Liver (tissue), 9 donors: ENCODE data around the gene CAMK1D. TPM values are rescaled to one million over a fixed set of nuclear protein-coding genes. Genes with fewer than 3 reads are reported as not detected.

ENCODE experiments used
- DNase-seq: peaks from one replicate; pipeline ENCODE4 v3.0.0-alpha.2; 2017; ENCODE audit warnings: low spot score
- H3K27ac ChIP-seq, 2 donors: one replicate each; pipeline ENCODE4 v1.7.0; 2013; ENCODE audit warnings: inconsistent platforms in 2 of 2, low read length in 2 of 2, control low read depth in 1 of 2, low read depth in 1 of 2, mild to moderate bottlenecking in 1 of 2
- H3K27me3 ChIP-seq, 4 donors: one replicate each; pipeline versions ENCODE4 v1.6.1 to v1.7.0; 2013; ENCODE audit warnings: low read length in 3 of 4, inconsistent platforms in 1 of 4, mild to moderate bottlenecking in 1 of 4, moderate library complexity in 1 of 4; ENCODE audit not compliant: control insufficient read depth in 4 of 4, insufficient read depth in 4 of 4
- H3K36me3 ChIP-seq, 4 donors: one replicate each; pipeline versions ENCODE4 v1.6.1 to v1.7.0; 2013; ENCODE audit warnings: low read length in 3 of 4, mild to moderate bottlenecking in 3 of 4, low read depth in 1 of 4, moderate library complexity in 1 of 4; ENCODE audit not compliant: control insufficient read depth in 4 of 4, insufficient read depth in 3 of 4
- H3K4me1 ChIP-seq, 4 donors: one replicate each; pipeline versions ENCODE4 v1.6.1 to v1.7.0; 2013; ENCODE audit warnings: low read length in 3 of 4, mild to moderate bottlenecking in 3 of 4, moderate library complexity in 1 of 4; ENCODE audit not compliant: control insufficient read depth in 4 of 4, insufficient read depth in 4 of 4
- H3K4me3 ChIP-seq, 3 donors: one replicate each; pipeline versions ENCODE4 v1.6.1 to v1.7.0; 2013; ENCODE audit warnings: low read length in 3 of 3, control low read depth in 1 of 3, low read depth in 1 of 3, mild to moderate bottlenecking in 1 of 3
- H3K9ac ChIP-seq, 2 donors: one replicate each; pipeline ENCODE4 v1.7.0; 2013; ENCODE audit warnings: low read length in 2 of 2, mild to moderate bottlenecking in 2 of 2, moderate library complexity in 2 of 2, control low read depth in 1 of 2, low read depth in 1 of 2
- H3K9me3 ChIP-seq, 4 donors: one replicate each; pipeline versions ENCODE4 v1.6.1 to v1.7.0; 2013; ENCODE audit warnings: low read length in 3 of 4; ENCODE audit not compliant: control insufficient read depth in 4 of 4
- ATF3 ChIP-seq: IDR thresholded peaks from 2 replicates; pipeline ENCODE4 v1.6.1; 2016; ENCODE audit warnings: antibody characterized with exemption
- CTCF ChIP-seq: fragments of 150-350 bp; IDR thresholded peaks from 2 replicates; pipeline ENCODE4 v1.5.1; 2017; ENCODE audit warnings: improper control_type of control experiment, low read depth, low read length; ENCODE audit not compliant: missing input control
- EGR1 ChIP-seq, 2 donors: IDR thresholded peaks; 2 replicates each; pipeline ENCODE4 v1.6.1; 2016 to 2018; ENCODE audit warnings: antibody characterized with exemption in 2 of 2, low read depth in 2 of 2
- FOXA1 ChIP-seq: IDR thresholded peaks from 2 replicates; pipeline ENCODE4 v1.6.1; 2016; ENCODE audit warnings: antibody characterized with exemption
- FOXA2 ChIP-seq: IDR thresholded peaks from 2 replicates; pipeline ENCODE4 v1.6.1; 2016; ENCODE audit warnings: antibody characterized with exemption
- GABPA ChIP-seq, 2 donors: IDR thresholded peaks in 1 of 2; conservative IDR thresholded peaks in 1 of 2; 2 replicates each; pipeline ENCODE4 v1.6.1; 2016; ENCODE audit warnings: antibody characterized with exemption in 2 of 2, mild to moderate bottlenecking in 1 of 2, moderate library complexity in 1 of 2
- HNF4A ChIP-seq, 2 donors: conservative IDR thresholded peaks; 2 replicates each; pipeline ENCODE4 v1.6.1; 2016; ENCODE audit warnings: antibody characterized with exemption in 2 of 2, mild to moderate bottlenecking in 2 of 2
- HNF4G ChIP-seq: IDR thresholded peaks from 2 replicates; pipeline ENCODE4 v1.6.1; 2016; ENCODE audit warnings: antibody characterized with exemption
- JUND ChIP-seq, 2 donors: IDR thresholded peaks; 2 replicates each; pipeline ENCODE4 v1.6.1; 2016; ENCODE audit warnings: antibody characterized with exemption in 2 of 2
- MAX ChIP-seq: IDR thresholded peaks from 2 replicates; pipeline ENCODE4 v1.6.1; 2016; ENCODE audit warnings: antibody characterized with exemption
- NR2F2 ChIP-seq: IDR thresholded peaks from 2 replicates; pipeline ENCODE4 v1.6.1; 2016; ENCODE audit warnings: antibody characterized with exemption
- RAD21 ChIP-seq, 2 donors: IDR thresholded peaks; 2 replicates each; pipeline ENCODE4 v1.6.1; 2016; ENCODE audit warnings: antibody characterized with exemption in 2 of 2, mild to moderate bottlenecking in 2 of 2
- RXRA ChIP-seq, 2 donors: IDR thresholded peaks; 2 replicates each; pipeline ENCODE4 v1.6.1; 2017 to 2018; ENCODE audit warnings: antibody characterized with exemption in 2 of 2, mild to moderate bottlenecking in 1 of 2
- SP1 ChIP-seq: IDR thresholded peaks from 2 replicates; pipeline ENCODE4 v1.6.1; 2018; ENCODE audit warnings: antibody characterized with exemption, mild to moderate bottlenecking
- TAF1 ChIP-seq: conservative IDR thresholded peaks from 2 replicates; pipeline ENCODE4 v1.6.1; 2016; ENCODE audit warnings: antibody characterized with exemption, mild to moderate bottlenecking
- YY1 ChIP-seq: IDR thresholded peaks from 2 replicates; pipeline ENCODE4 v1.6.1; 2016; ENCODE audit warnings: antibody characterized with exemption, mild to moderate bottlenecking
- WGBS: extraction: QIAGEN DNeasy Blood & Tissue Kit; methylation state at CpG from one replicate; pipeline ENCODE4 v1.1.7; 2013; 5-methylcytosine and 5-hydroxymethylcytosine counted together
- polyA plus RNA-seq, 2 donors: library from polyadenylated mRNA; stranded (reverse) in 1 of 2; unstranded in 1 of 2; fragments of 200-250 nt in 1 of 2; fragments of >200 nt in 1 of 2; fragmentation: Nextera tagmentation in 1 of 2; extraction: Ambion mirVana in 1 of 2; gene quantifications; one replicate each; pipeline versions ENCODE4 v1.2.1 to v1.2.3, GENCODE V29; 2013 to 2015
- total RNA-seq, 2 donors: library from RNA; depleted of rRNA; stranded (reverse); fragments of >200 nt; gene quantifications; one replicate each; pipeline ENCODE4 v1.2.3, GENCODE V29; 2014
- TF ChIP-seq, protein P1 (sequence below): IDR thresholded peaks from 2 replicates; pipeline ENCODE4 v1.6.1; 2016; ENCODE audit warnings: antibody characterized with exemption
- donor health status: healthy.
- donor health status: healthy.
- donor health status: healthy.
- donor health status: healthy.
- donor health status: healthy.

Gene CAMK1D
- total and polyA plus RNA-seq, 4 donors, result 2.7 to 10.1 (median 4.2) TPM

DNA sequence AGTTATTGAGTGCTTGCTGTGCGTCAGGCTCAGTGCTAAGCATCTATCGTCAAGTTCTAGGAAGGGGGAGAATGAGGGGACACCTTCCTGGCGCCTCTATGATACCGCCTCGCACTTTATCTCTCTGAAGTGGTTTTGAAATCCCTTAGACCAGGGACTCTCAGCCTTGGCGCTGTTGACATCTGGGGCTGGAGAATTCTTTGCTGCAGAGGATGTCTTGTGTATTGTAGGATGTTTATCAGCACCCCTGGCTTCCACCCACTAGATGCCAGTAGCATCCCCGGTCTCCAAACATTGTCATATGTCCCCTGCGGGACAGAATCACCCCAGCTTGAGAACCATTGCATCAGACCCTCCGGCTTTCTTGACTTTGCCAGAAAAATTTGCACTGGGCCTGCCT lies 366.7 kb downstream of the CAMK1D start:
- H3K27ac ChIP-seq, result no peak overlapping the region
- no peak overlapping the region for H3K4me3 ChIP-seq
- TF ChIP-seq FOXA1 (no peak), TAF1 (no peak), GABPA (IDR thresholded peaks at IDR 0.05 in 1 of 2, conservative IDR thresholded peaks at IDR 0.05 in 1 of 2) (no peak), JUND (IDR thresholded peaks at IDR 0.05) (no peak), FOXA2 (no peak), CTCF (no peak), ATF3 (no peak), MAX (no peak), SP1 (no peak), NR2F2 (no peak), HNF4A (conservative IDR thresholded peaks at IDR 0.05) (no peak), RAD21 (IDR thresholded peaks at IDR 0.05) (no peak)
- TF ChIP-seq, protein P1, sequence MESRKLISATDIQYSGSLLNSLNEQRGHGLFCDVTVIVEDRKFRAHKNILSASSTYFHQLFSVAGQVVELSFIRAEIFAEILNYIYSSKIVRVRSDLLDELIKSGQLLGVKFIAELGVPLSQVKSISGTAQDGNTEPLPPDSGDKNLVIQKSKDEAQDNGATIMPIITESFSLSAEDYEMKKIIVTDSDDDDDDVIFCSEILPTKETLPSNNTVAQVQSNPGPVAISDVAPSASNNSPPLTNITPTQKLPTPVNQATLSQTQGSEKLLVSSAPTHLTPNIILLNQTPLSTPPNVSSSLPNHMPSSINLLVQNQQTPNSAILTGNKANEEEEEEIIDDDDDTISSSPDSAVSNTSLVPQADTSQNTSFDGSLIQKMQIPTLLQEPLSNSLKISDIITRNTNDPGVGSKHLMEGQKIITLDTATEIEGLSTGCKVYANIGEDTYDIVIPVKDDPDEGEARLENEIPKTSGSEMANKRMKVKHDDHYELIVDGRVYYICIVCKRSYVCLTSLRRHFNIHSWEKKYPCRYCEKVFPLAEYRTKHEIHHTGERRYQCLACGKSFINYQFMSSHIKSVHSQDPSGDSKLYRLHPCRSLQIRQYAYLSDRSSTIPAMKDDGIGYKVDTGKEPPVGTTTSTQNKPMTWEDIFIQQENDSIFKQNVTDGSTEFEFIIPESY, result no peak
- WGBS, result 92% methylated on average over 9 of the region's 9 CpGs
- no peak for DNase-seq
- H3K27me3 ChIP-seq, result no peaks in the 10 kb centered on the region
- H3K4me1 ChIP-seq, result peaks cover 3 to 22% (median 17%) of the 10 kb centered on the region in 4 donors
- no peaks in the 10 kb centered on the region for H3K36me3 ChIP-seq
- no peaks in the 10 kb centered on the region for H3K9me3 ChIP-seq
- no peak overlapping the region for H3K9ac ChIP-seq

- no peak overlapping the region for H3K4me3 ChIP-seq
- H3K9ac ChIP-seq, result no peak overlapping the region
- no peaks in the 10 kb centered on the region for H3K27me3 ChIP-seq
- H3K4me1 ChIP-seq, result peaks cover 3 to 21% (median 16%) of the 10 kb centered on the region in 4 donors
- no peaks in the 10 kb centered on the region for H3K9me3 ChIP-seq
- H3K36me3 ChIP-seq, result no peaks in the 10 kb centered on the region
- WGBS, result 66% methylated on average over 12 of the region's 12 CpGs
- no peak for DNase-seq
- no peak overlapping the region for H3K27ac ChIP-seq
- TF ChIP-seq RAD21 (IDR thresholded peaks at IDR 0.05) (peak; percentile 30 to 38), FOXA2 (peak; percentile 23), HNF4A (conservative IDR thresholded peaks at IDR 0.05) (peak; percentile 56 to 82), NR2F2 (no peak), MAX (peak; percentile 25), FOXA1 (no peak), GABPA (IDR thresholded peaks at IDR 0.05 in 1 of 2, conservative IDR thresholded peaks at IDR 0.05 in 1 of 2) (no peak), TAF1 (no peak), ATF3 (no peak), RXRA (IDR thresholded peaks at IDR 0.05) (peak in 1 of 2 donors; percentile 70), YY1 (peak; percentile 52), JUND (IDR thresholded peaks at IDR 0.05) (peak; percentile 66 to 86), HNF4G (no peak), CTCF (no peak), EGR1 (IDR thresholded peaks at IDR 0.05; ENCODE audit: low read depth in 2 of 2) (peak in 1 of 2 donors; percentile 20), SP1 (no peak)
- TF ChIP-seq, protein P1, result peak; percentile 55
Observed at GRCh38 chr10:12717981-12718707, 368.8 kb downstream of the CAMK1D start.
